T-helper 17 cell (primary cell): ENCODE measurements around the gene PLB1. TPM values are rescaled to one million over a fixed set of nuclear protein-coding genes. Genes with fewer than 3 reads are reported as not detected.
"Not testable (repeated sequence)": the region's sequence is repeated elsewhere in the genome, so short reads cannot be mapped to it uniquely, and the experiment has no call there.

ENCODE experiments used
- ATAC-seq: fragments of 150-1000 bp; cut with Tn5 transposase; 2 replicates; pipeline ENCODE4 v1.10.0; 2021; ENCODE audit warnings: mild to moderate bottlenecking, moderate library complexity
- DNase-seq, 3 donors: peaks; one replicate each; pipeline versions ENCODE4 v3.0.0 to v3.0.0-alpha.2; 2020 to 2021
- H3K9me3 ChIP-seq: one replicate; pipeline ENCODE4 v1.7.0; 2013; ENCODE audit warnings: low read length, mild to moderate bottlenecking; ENCODE audit not compliant: control insufficient read depth, poor library complexity, severe bottlenecking
- H3K27ac Mint-ChIP-seq: one replicate; pipeline ENCODE4 v1.8.0; 2022; ENCODE audit warnings: mild to moderate bottlenecking, moderate library complexity, mixed read lengths
- H3K27me3 Mint-ChIP-seq: one replicate; pipeline ENCODE4 v1.8.0; 2022; ENCODE audit warnings: mixed read lengths
- H3K36me3 Mint-ChIP-seq: one replicate; pipeline ENCODE4 v1.8.0; 2022; ENCODE audit warnings: low read depth, mixed read lengths
- H3K4me1 Mint-ChIP-seq: one replicate; pipeline ENCODE4 v1.8.0; 2022; ENCODE audit warnings: mild to moderate bottlenecking, mixed read lengths
- H3K4me3 Mint-ChIP-seq: one replicate; pipeline ENCODE4 v1.8.0; 2022; ENCODE audit warnings: mild to moderate bottlenecking, moderate library complexity, mixed read lengths
- total RNA-seq, 4 donors: library from RNA in 2 of 4; stranded (reverse) in 2 of 4; gene quantifications; one replicate each; pipeline ENCODE4 v1.2.3 and lab custom pipeline; 2022 to 2026

Gene PLB1
- total RNA-seq, 2 donors from 2014 or later: 2.2 to 2.7 TPM

DNA sequence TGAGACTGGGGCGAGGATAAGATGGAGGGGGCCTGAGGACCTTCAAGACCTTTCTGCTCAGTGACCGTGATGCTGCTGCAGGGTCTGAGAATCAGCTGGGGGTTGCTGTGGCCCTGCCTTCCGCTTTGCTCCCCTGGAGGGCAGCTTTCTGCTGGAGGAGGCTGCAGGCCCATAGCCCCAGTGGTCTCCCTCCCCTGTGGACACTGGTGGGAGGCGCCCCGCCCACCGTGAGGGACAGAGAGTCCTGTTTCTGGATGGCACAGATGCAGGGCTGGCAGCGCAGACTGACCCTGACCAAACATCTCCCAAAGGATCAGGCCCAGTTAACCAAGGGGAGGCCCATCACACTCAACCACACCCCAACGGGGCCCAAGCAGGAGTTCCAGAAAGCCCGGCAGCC, 42.8 kb downstream of the PLB1 start:
- peaks cover 16% of the 10 kb centered on the region for H3K27me3 Mint-ChIP-seq
- no peak overlapping the region for H3K4me3 Mint-ChIP-seq
- no peak overlapping the region for H3K27ac Mint-ChIP-seq
- H3K4me1 Mint-ChIP-seq: peaks cover 2% of the 10 kb centered on the region
- H3K36me3 Mint-ChIP-seq: no peaks in the 10 kb centered on the region
- no peaks in the 10 kb centered on the region for H3K9me3 ChIP-seq
- no peak for ATAC-seq
- DNase-seq: no peak

DNA sequence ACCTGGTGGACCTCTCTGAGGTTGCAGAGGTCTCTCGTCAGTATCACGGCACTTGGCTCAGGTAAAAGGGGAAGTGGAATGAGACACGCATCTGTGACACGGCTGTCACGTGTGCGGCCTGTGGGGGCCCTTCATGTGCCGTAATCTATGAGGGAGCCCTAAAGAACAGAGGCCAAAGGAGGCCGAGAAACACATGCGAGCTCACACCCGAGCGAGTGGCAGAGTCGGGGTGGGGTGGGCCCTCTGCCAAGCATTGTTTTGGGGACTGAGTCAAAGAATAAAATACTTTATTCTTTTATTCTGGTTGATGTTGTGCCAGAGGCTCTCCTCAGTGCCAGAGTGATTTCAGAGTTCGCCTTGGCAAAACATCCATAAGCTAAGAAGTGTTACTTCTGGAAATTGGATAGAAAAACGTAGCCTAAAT, 43.3 kb downstream of the PLB1 start:
- no peak for ATAC-seq
- Mint-ChIP-seq H3K27ac (no peak overlapping the region), H3K27me3 (peaks cover 15% of the 10 kb centered on the region), H3K4me3 (no peak overlapping the region), H3K36me3 (no peaks in the 10 kb centered on the region), H3K4me1 (peaks cover 2% of the 10 kb centered on the region)
- no peaks in the 10 kb centered on the region for H3K9me3 ChIP-seq
- DNase-seq: no peak

- DNase-seq: no peak
- H3K9me3 ChIP-seq: no peaks in the 10 kb centered on the region
- H3K4me1 Mint-ChIP-seq: peaks cover 20% of the 10 kb centered on the region
- no peak for ATAC-seq
- H3K4me3 Mint-ChIP-seq: no peak overlapping the region
- H3K27ac Mint-ChIP-seq: peak overlapping the region; percentile 93
- no peaks in the 10 kb centered on the region for H3K36me3 Mint-ChIP-seq
- no peaks in the 10 kb centered on the region for H3K27me3 Mint-ChIP-seq
Measured at GRCh38 chr2:28543316-28544035, 47.6 kb downstream of the PLB1 start.

GRCh38 chr2:28544036-28544346, 48.1 kb downstream of the PLB1 start:
- H3K36me3 Mint-ChIP-seq: no peaks in the 10 kb centered on the region
- no peaks in the 10 kb centered on the region for H3K27me3 Mint-ChIP-seq
- no peaks in the 10 kb centered on the region for H3K9me3 ChIP-seq
- peak overlapping the region; percentile 76 for H3K4me3 Mint-ChIP-seq
- no peak for DNase-seq
- no peak for ATAC-seq
- H3K27ac Mint-ChIP-seq: peak overlapping the region; percentile 93
- peaks cover 20% of the 10 kb centered on the region for H3K4me1 Mint-ChIP-seq

- peaks cover 20% of the 10 kb centered on the region for H3K4me1 Mint-ChIP-seq
- ATAC-seq (peak; percentile 69), DNase-seq (no peak)
- H3K9me3 ChIP-seq: no peaks in the 10 kb centered on the region
- H3K27me3 Mint-ChIP-seq: no peaks in the 10 kb centered on the region
- peak overlapping the region; percentile 76 for H3K4me3 Mint-ChIP-seq
- H3K36me3 Mint-ChIP-seq: no peaks in the 10 kb centered on the region
- peak overlapping the region; percentile 93 for H3K27ac Mint-ChIP-seq
Measured at GRCh38 chr2:28544405-28544921, 48.6 kb downstream of the PLB1 start.

DNA sequence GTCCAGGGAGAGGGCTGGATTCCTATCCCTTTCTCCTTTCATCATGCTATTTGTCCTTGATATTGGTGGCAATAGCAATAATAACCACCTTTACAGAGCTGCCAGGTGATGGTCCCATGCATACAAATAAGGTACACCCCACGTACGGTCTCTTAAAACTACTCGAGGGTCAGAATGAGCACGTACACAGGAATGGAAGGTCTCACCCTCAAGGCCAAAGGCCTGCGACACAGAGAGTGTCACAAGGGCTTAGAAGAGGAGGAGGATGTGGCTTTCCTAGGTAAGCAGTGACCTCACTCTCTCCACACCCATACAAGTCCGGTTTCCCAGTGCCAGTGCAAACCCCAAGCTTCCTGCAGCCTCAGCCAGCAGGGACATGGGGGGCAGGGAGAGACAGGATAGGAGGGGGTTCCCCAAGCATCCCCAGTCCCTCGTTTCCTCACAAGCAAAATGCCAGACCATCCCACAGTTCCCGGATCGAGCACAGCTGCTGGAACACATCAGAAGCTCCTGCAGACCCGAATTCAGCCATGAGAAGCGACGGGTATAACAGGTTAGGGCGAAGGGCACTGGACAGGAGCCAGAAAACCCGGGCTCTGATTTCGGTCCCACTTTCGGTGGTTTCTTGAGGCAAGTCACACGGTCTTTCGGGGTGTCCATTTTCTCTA, 49.2 kb downstream of the PLB1 start:
- peak overlapping the region; percentile 76 for H3K4me3 Mint-ChIP-seq
- H3K27me3 Mint-ChIP-seq: no peaks in the 10 kb centered on the region
- H3K36me3 Mint-ChIP-seq: no peaks in the 10 kb centered on the region
- ATAC-seq (peak; percentile 63), DNase-seq (no peak)
- no peaks in the 10 kb centered on the region for H3K9me3 ChIP-seq
- peak overlapping the region; percentile 93 for H3K27ac Mint-ChIP-seq
- H3K4me1 Mint-ChIP-seq: peaks cover 20% of the 10 kb centered on the region

DNA sequence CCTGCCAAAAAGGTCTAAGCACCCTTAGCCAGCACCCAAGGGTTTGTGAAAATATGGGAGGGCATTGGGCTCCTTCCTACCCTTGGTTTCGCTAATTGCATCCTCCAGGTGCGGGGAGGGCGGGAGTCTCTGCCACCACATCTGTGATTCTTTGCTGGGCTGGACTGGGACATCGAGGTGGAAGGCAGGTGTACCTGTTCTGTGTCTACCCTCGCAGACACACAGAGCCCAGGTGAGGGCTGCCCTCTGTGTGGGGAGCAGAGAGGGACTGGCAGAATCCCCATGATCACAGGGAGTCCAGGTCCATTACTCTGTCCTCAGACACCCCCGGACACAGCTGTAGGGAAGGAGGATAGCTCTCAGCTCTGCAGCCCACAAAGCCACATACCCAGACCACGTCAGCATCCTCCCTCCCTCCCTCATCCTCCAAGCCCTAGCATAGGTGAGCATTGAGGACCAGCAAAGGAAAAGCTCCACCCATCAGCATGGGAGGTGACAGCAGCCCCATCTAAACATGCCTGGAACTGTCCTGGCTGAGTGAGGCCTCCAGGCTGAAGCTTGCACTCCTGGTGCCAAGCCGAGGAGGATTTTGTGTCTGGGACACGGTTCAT, 49.8 kb downstream of the PLB1 start:
- Mint-ChIP-seq H3K27me3 (no peaks in the 10 kb centered on the region), H3K4me3 (peak overlapping the region; percentile 50), H3K36me3 (no peaks in the 10 kb centered on the region), H3K4me1 (peaks cover 20% of the 10 kb centered on the region), H3K27ac (peak overlapping the region; percentile 93)
- ATAC-seq: peak; percentile 76
- no peaks in the 10 kb centered on the region for H3K9me3 ChIP-seq
- DNase-seq: no peak

GRCh38 chr2:28546242-28546641, 50.4 kb downstream of the PLB1 start:
- Mint-ChIP-seq H3K27ac (peak overlapping the region; percentile 93), H3K4me3 (peak overlapping the region; percentile 41), H3K27me3 (no peaks in the 10 kb centered on the region), H3K36me3 (no peaks in the 10 kb centered on the region), H3K4me1 (peaks cover 20% of the 10 kb centered on the region)
- ATAC-seq (no peak), DNase-seq (no peak)
- H3K9me3 ChIP-seq: no peaks in the 10 kb centered on the region

DNA sequence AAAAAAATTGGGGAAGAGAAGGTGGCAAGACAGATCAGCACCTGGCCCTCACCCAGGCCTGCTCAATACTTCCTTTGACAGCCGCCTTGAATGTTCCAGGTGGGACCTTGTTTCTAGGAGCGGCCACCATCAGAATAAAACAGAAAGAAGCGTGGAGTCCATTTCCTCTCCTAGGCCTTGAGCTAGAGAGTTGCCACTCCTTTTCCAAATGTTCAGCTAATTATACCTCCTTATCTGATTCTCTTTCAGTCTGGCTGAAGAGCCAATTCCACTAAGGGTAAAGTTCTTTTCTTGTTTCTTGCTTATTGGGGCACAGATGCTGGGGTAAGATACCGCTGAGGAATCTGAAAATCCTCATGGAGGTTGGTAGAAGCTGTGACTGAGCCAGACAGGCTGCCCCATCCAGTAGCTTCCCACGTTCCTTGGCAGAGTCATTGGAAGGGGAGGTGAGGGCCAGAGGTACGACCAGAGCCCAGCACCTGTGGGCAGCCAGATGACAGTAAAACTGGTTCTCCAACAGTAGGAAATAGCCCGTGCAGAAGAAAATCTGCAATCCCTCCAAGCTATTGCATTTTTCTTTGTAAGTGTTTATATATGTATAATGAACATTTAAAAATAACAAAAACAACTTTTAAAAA, 51.5 kb downstream of the PLB1 start:
- no peak for ATAC-seq
- Mint-ChIP-seq H3K4me1 (peaks cover 25% of the 10 kb centered on the region), H3K36me3 (no peaks in the 10 kb centered on the region), H3K4me3 (no peak overlapping the region), H3K27ac (peak overlapping the region; percentile 93), H3K27me3 (no peaks in the 10 kb centered on the region)
- H3K9me3 ChIP-seq: no peaks in the 10 kb centered on the region
- no peak for DNase-seq

DNA sequence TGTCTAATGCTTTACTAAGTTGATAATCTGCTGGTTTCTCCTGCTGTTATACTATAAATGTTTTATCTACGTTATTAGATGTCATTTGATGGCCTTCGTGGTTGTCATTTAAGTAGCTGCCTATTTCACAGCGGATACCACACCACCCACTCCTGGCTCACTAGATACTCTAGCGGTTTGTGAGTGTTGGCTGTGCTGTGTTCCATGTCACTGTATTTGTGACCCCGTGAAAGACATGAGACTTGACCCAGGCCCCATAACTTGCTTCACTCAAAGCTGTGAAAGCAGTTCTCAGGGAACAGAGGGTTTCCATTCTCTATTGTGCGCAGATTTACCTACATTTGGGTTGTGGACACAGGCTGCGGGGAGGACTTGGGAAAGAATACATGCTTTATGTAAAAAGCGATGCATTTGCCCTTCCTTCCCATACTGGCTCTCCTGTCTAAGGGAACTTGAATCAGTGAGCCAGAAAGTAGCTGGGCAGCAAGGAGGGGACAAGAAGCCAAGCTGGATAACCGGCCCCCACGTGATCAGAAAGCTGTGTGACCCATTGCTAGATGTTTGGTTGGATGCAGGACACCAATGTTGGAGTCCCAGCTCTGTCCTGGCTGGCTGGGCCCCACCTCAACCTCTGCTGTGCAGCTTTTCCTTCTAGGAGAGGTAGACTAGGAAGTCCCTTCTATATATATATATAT, 52.2 kb downstream of the PLB1 start:
- ATAC-seq (no peak), DNase-seq (no peak)
- no peak overlapping the region for H3K27ac Mint-ChIP-seq
- H3K27me3 Mint-ChIP-seq: no peaks in the 10 kb centered on the region
- H3K4me3 Mint-ChIP-seq: no peak overlapping the region
- no peaks in the 10 kb centered on the region for H3K36me3 Mint-ChIP-seq
- no peaks in the 10 kb centered on the region for H3K9me3 ChIP-seq
- peaks cover 23% of the 10 kb centered on the region for H3K4me1 Mint-ChIP-seq

DNA sequence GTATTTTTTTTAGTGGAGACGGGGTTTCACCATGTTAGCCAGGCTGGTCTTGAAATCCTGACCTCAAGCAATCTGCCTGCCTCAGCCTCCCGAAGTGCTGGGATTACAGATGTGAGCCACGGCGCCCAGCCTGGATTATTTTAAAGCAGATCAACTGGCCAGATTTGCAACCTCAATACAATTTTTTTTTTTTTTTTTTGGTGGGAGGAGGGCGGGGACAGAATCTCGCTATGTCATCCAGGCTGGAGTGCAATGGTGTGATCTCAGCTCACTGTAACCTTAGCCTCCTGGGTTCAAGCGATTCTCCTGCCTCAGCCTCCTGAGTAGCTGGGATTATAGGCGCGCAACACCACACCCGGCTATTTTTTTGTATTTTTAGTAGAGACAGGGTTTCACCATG, 54.5 kb downstream of the PLB1 start:
- H3K4me3 Mint-ChIP-seq, H3K36me3 Mint-ChIP-seq, H3K9me3 ChIP-seq, ATAC-seq, H3K27ac Mint-ChIP-seq, DNase-seq, H3K27me3 Mint-ChIP-seq: not testable (repeated sequence)
- H3K4me1 Mint-ChIP-seq: peaks cover 12% of the 10 kb centered on the region

DNA sequence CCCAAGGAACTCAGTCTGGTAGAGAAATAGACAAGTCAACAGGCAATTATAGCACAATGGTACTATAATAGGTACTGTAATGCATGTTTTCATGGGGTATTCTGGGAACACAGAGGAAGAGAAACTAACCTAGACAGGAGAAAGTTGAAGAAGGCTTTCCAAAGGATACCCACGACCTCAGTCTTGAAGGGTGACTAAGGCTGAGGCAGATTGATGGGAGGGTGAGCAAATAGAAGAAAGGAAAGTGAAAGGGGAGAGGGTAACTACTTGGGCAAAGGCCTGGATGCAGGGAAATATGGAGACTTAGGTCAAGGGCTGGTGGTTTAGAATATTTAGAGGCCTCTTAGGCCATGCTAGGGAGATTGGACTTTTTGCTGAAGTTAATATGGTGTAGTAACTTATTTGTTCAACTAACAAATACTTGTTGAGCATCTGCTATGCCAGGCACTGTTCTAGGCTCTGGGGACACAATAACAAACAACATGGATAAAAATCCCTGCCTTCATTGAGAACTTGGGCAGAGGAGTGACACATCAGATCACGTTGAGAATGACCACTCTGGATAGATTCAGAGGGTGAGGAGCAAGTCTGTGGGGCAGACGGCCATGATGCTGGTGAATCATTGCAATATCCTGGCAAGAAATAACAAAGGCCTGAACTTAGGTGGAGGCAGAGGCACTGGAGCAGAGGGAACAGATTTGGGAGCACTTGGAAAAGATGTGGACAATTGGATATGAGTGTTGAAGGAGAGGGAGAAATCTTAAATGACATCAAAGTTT, 56.4 kb downstream of the PLB1 start:
- no peak for ATAC-seq
- H3K27ac Mint-ChIP-seq: no peak overlapping the region
- no peaks in the 10 kb centered on the region for H3K36me3 Mint-ChIP-seq
- H3K9me3 ChIP-seq: no peaks in the 10 kb centered on the region
- H3K4me1 Mint-ChIP-seq: peaks cover 8% of the 10 kb centered on the region
- DNase-seq: no peak
- H3K4me3 Mint-ChIP-seq: no peak overlapping the region
- no peaks in the 10 kb centered on the region for H3K27me3 Mint-ChIP-seq
